Mucosa of descending colon (tissue), 3 donors: ENCODE data around the gene ALG1. TPM values are rescaled to one million over a fixed set of nuclear protein-coding genes. Genes with fewer than 3 reads are reported as not detected.

Experiments used
- ATAC-seq: fragments of 200-7000 bp; cut with Tn5 transposase; one replicate; pipeline ENCODE4 v1.9.1; 2020; ENCODE audit warnings: mild to moderate bottlenecking, moderate library complexity
- DNase-seq, 3 donors: peaks; one replicate each; pipeline ENCODE4 v3.0.0-alpha.2; 2020
- H3K36me3 ChIP-seq: fragments of 200-600 bp; one replicate; pipeline ENCODE4 v1.8.0; 2021; ENCODE audit warnings: low read depth, mild to moderate bottlenecking
- H3K4me1 ChIP-seq: fragments of 200-600 bp; one replicate; pipeline ENCODE4 v1.8.0; 2021; ENCODE audit warnings: low read depth, mild to moderate bottlenecking
- H3K4me3 ChIP-seq: fragments of 200-600 bp; one replicate; pipeline ENCODE4 v1.8.0; 2021; ENCODE audit warnings: mild to moderate bottlenecking
- H3K9me3 ChIP-seq: fragments of 200-600 bp; one replicate; pipeline ENCODE4 v1.8.0; 2021; ENCODE audit warnings: mild to moderate bottlenecking
- intact Hi-C, 2 donors: fragments of 100-400 bp; cut with DNase I in 1 of 2; cut with micrococcal nuclease in 1 of 2; formaldehyde crosslinking; loops; one replicate each; pipeline versions ENCODE4 v1.11.0 to v1.11.1; 2022; cut with DNase I, micrococcal nuclease
- total RNA-seq, 3 donors: library from RNA; stranded (reverse); fragmentation: NEBNext Ultra II Directional in 2 of 3; extraction: Animal tissue kit (Norgen Biotek cat#: 25700) in 2 of 3; gene quantifications; one replicate each; pipeline versions ENCODE4 v1.2.1 to v1.2.4, GENCODE V29; 2021 to 2023
- TF ChIP-seq, protein P1 (sequence below): fragments of 200-600 bp; IDR thresholded peaks from one replicate; pipeline ENCODE4 v1.8.0; 2022; ENCODE audit warnings: antibody characterized with exemption, mild to moderate bottlenecking
- donor health status: DM: no; HTN: no; CAD: no; lungs with moderate emphysema.
- donor health status: DM: no; HTN: no; CAD: no.
- donor health status: DM: no; HTN: yes; CAD: no.

The ALG1 gene
- total RNA-seq, 3 donors from 2014 or later, result 17.7 to 32.2 (median 29.0) TPM

DNA sequence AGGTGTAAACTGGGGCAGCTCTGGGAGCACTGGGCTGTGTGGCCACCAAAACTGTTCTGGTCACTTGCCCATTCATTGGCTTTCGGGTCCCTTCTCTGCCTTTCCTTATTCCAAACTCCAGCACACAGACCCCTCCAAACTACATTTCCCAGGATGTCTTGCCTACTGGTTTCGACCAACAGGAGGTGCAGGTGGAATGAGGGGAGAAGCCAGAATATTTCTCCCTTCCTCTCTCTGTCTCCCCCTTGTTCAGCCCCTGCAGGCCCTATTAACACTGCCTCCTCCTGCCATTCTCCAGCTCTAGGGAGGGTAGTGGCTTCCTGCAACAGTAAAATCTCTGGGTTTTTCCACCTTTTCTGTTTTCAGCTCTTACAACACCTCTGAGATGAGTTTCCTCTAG, 24.7 kb upstream of the ALG1 start:
- H3K36me3 ChIP-seq, result no peaks in the 10 kb centered on the region

DNA sequence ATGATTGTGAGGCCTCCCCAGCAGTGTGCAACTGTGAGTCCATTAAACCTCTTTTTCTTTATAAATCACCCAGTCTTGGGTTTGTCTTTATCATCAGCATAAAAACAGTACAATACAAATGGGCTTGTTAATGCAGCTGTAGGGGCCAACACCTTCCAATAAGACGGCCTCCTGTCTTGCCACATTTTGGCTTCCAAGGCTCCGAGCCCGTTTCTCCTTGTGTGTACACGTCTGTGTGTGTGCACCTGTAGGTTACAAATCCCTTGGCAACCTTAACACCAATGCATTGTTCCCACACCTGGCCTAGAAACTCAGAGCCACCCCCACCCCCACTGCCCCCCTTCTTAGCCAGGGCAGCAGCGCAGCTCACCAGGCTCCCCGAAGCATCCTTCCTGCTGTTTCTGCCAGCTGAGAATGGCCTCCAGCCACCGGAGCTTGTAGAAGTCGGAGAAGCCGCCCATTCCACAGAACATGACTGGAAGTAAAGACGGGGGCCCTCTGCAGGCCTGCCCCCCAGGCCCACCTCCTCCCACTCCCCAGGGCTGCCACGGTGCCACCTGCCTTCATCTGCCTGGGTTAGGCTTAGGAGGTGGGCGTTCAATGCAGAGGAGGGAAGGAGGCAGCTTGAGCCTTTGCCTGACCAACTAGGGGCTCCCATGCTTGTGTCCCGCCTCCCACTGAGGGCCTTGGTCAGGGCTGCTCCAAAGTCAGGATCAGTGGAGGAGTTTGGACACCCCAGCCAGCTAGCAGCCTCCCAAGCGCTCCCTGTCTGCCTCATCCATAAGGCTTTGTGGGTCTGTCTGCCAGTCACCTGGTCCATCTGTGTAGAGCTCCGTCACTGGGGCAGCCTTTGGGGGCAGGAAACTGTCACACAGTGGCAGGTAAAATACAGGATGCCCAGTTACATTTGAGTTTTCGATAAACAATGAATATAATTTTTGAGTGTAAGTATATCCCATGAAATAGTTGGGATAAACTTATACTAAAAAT, 16.5 kb upstream of the ALG1 start:
- DNase-seq, result no peak
- no peak for ATAC-seq
- Histone ChIP-seq H3K4me3 (no peak overlapping the region), H3K9me3 (no peaks in the 10 kb centered on the region), H3K4me1 (no peaks in the 10 kb centered on the region), H3K36me3 (no peaks in the 10 kb centered on the region)
- TF ChIP-seq, protein P1, sequence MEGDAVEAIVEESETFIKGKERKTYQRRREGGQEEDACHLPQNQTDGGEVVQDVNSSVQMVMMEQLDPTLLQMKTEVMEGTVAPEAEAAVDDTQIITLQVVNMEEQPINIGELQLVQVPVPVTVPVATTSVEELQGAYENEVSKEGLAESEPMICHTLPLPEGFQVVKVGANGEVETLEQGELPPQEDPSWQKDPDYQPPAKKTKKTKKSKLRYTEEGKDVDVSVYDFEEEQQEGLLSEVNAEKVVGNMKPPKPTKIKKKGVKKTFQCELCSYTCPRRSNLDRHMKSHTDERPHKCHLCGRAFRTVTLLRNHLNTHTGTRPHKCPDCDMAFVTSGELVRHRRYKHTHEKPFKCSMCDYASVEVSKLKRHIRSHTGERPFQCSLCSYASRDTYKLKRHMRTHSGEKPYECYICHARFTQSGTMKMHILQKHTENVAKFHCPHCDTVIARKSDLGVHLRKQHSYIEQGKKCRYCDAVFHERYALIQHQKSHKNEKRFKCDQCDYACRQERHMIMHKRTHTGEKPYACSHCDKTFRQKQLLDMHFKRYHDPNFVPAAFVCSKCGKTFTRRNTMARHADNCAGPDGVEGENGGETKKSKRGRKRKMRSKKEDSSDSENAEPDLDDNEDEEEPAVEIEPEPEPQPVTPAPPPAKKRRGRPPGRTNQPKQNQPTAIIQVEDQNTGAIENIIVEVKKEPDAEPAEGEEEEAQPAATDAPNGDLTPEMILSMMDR, result no peak
- intact Hi-C loops, result no loop called here

More for the DNA sequence above, 24.7 kb upstream of the ALG1 start:
- Histone ChIP-seq H3K4me1 (no peaks in the 10 kb centered on the region), H3K4me3 (no peak overlapping the region), H3K9me3 (no peaks in the 10 kb centered on the region)
- TF ChIP-seq, protein P1, result no peak
- intact Hi-C loops, result no loop called here
- no peak for DNase-seq
- ATAC-seq, result no peak

DNA sequence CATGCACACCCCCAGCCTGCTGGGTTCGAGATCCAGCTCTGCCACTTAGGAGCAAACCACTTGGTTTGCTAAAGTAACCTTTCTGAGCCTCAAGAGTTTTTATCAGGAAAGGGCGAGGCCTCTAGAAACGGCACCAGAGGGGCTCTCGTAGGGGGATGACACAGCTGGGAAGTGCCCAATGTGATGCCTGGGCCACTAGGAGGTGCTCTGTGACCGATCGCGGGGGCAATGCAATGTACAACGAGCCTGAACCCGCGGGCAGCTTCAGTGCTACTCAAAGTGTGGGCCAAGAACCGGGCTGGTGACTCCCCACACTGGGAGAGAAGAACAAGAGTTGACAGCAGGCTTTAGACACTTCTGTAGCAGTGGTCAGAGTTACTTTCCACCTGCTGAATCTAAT, 15.3 kb upstream of the ALG1 start:
- ATAC-seq (peak; percentile 83), DNase-seq (peak in 2 of 3 donors; percentile 40 to 62)
- no peaks in the 10 kb centered on the region for H3K9me3 ChIP-seq
- H3K4me3 ChIP-seq, result no peak overlapping the region
- H3K36me3 ChIP-seq, result no peaks in the 10 kb centered on the region
- H3K4me1 ChIP-seq, result no peaks in the 10 kb centered on the region
- intact Hi-C loops, result no loop called here
- TF ChIP-seq, protein P1, result peak; percentile 17

DNA sequence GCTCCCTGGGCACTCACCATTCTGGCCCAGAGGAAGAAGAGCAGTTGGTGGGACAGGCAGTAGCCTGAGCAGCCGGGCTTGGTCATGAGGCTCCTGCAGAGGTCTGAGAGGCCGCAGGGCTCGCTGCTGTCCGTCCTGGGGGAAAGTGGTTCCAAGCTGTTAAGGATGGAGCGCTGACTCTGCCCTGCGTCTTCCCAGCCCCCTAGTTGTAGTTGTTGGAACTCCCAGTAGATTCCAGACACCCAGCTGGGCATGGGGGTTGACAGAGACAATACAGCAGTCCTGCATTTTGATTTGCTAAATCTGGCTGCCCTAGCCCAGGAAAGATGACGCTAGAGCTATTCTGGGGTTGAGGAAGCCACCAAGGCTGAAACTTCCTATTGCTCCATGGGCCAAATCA, 13.2 kb upstream of the ALG1 start:
- ATAC-seq, result no peak
- H3K4me1 ChIP-seq, result no peaks in the 10 kb centered on the region

DNA sequence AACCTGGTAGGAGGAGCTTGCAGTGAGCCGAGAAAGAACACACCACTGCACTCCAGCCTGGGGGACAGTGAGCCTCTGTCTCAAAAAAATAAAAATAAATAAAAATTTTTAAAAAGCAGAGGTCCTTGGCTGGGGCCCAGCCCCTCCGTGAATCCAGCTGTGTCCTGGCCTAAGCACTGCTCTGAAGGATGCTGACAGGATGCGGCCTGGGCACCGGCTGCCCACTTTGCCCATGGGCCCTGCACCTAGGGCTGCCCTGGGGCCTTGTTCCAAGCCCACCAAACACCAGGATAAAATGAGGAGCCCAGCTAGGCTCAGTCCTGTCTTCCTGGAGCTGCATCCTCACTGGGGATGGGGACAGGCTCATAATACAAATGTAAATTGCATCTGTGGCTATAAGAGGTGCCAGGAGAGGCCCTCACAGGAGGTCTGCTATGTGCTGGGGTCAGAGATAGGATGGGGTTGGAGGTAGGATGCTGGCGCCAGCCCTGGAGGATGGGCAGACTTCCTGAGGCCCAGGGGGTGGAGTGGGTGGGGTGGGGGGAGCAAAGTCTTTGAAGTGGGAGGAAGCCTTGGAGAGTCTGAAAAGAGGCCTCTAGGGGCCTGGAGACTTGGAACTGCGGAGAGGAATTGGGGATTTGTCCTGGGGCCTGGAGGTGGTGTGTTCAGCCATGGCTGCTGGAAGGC, 12.1 kb upstream of the ALG1 start:
- no peak for ATAC-seq
- Histone ChIP-seq H3K36me3 (no peaks in the 10 kb centered on the region), H3K9me3 (no peaks in the 10 kb centered on the region), H3K4me1 (no peaks in the 10 kb centered on the region), H3K4me3 (no peak overlapping the region)
- DNase-seq, result no peak
- intact Hi-C loops, result no loop called here
- TF ChIP-seq, protein P1, result no peak

More for the DNA sequence above, 13.2 kb upstream of the ALG1 start:
- H3K36me3 ChIP-seq, result no peaks in the 10 kb centered on the region
- no peaks in the 10 kb centered on the region for H3K9me3 ChIP-seq
- TF ChIP-seq, protein P1, result no peak
- intact Hi-C loops, result no loop called here
- no peak for DNase-seq
- H3K4me3 ChIP-seq, result no peak overlapping the region
